Renal cortex interstitium (tissue), 11 donors: ENCODE results near the gene MAST1. TPM values are rescaled to one million over a fixed set of nuclear protein-coding genes. Genes with fewer than 3 reads are reported as not detected.

Experiments
- DNase-seq, 11 donors: peaks; one replicate each; pipeline ENCODE4 v3.0.0-alpha.2; 2013; ENCODE audit warnings: low read depth in 9 of 11, low spot score in 4 of 11; ENCODE audit errors: extremely low read depth in 1 of 11
- polyA plus RNA-seq, 3 donors: library from polyadenylated mRNA; unstranded; fragments of 120-200 nt; gene quantifications; one replicate each; pipeline ENCODE4 v1.2.1, GENCODE V29; 2013; ENCODE audit not compliant: insufficient read length in 3 of 3

The MAST1 gene
- polyA plus RNA-seq, 3 donors, result 1.0 to 1.3 (median 1.1) TPM

- no peak for DNase-seq
Measured at GRCh38 chr19:12918253-12918652, 79.9 kb downstream of the MAST1 start.

GRCh38 chr19:12921047-12921446, 82.7 kb downstream of the MAST1 start:
- DNase-seq, result no peak

GRCh38 chr19:12922959-12923358, 84.6 kb downstream of the MAST1 start:
- DNase-seq, result no peak

Other genes with a start within 250 kb of the MAST1 start
- gene ZNF490, start 227.7 kb upstream of the MAST1 start, polyA plus RNA-seq, result 1 to 10 TPM; 4.3 to 5.0 (median 4.4) TPM
- 10 to 100 TPM; 20.0 to 26.8 (median 26.7) TPM for gene ZNF791, start 227.6 kb upstream of the MAST1 start, polyA plus RNA-seq
- gene MAN2B1, start 171.8 kb upstream of the MAST1 start, polyA plus RNA-seq, result 10 to 100 TPM; 28.6 to 38.1 (median 31.5) TPM
- 10 to 100 TPM; 13.7 to 26.0 (median 17.8) TPM for gene WDR83, start 171.7 kb upstream of the MAST1 start, polyA plus RNA-seq
- 100 to 1,000 TPM in 1 of 3 donors, 10 to 100 TPM in 2; 68.5 to 103 (median 83.0) TPM for gene DHPS, start 156.6 kb upstream of the MAST1 start, polyA plus RNA-seq
- gene GNG14, start 150.5 kb upstream of the MAST1 start, polyA plus RNA-seq, result under 1 TPM in 2 of 3 donors, not detected in 1; 0.45 to 0.55 TPM
- gene FBXW9, start 141.9 kb upstream of the MAST1 start, polyA plus RNA-seq, result 10 to 100 TPM; 12.2 to 17.0 (median 15.1) TPM
- gene TNPO2, start 114.6 kb upstream of the MAST1 start, polyA plus RNA-seq, result 10 to 100 TPM; 66.7 to 81.9 (median 79.3) TPM
- 100 to 1,000 TPM; 150 to 204 (median 184) TPM for gene TRIR, start 103.8 kb upstream of the MAST1 start, polyA plus RNA-seq
- gene GET3, start 101.0 kb upstream of the MAST1 start, polyA plus RNA-seq, result 10 to 100 TPM; 76.6 to 94.6 (median 82.7) TPM
- gene BEST2, start 86.7 kb upstream of the MAST1 start, polyA plus RNA-seq, result under 1 TPM; 0.08 to 0.13 (median 0.09) TPM
- gene HOOK2, start 63.0 kb upstream of the MAST1 start, polyA plus RNA-seq, result 10 to 100 TPM; 43.8 to 89.3 (median 56.4) TPM
- gene JUNB, start 47.0 kb upstream of the MAST1 start, polyA plus RNA-seq, result 10 to 100 TPM; 32.8 to 50.1 (median 44.2) TPM
- gene PRDX2, start 36.7 kb upstream of the MAST1 start, polyA plus RNA-seq, result 100 to 1,000 TPM; 283 to 360 (median 327) TPM
- gene THSD8, start 36.4 kb upstream of the MAST1 start, polyA plus RNA-seq, result 1 to 10 TPM; 4.7 to 9.0 (median 6.7) TPM
- 10 to 100 TPM; 29.4 to 44.1 (median 34.0) TPM for gene RNASEH2A, start 31.9 kb upstream of the MAST1 start, polyA plus RNA-seq
- gene RTBDN, start 3.9 kb upstream of the MAST1 start, polyA plus RNA-seq, result under 1 TPM in 1 of 3 donors, not detected in 2; 0.14 TPM
- gene DNASE2, start 42.9 kb downstream of the MAST1 start, polyA plus RNA-seq, result 10 to 100 TPM; 10.2 to 12.6 (median 11.7) TPM
- gene KLF1, start 48.7 kb downstream of the MAST1 start, polyA plus RNA-seq, result under 1 TPM; 0.27 to 0.59 (median 0.32) TPM
- gene GCDH, start 52.6 kb downstream of the MAST1 start, polyA plus RNA-seq, result 10 to 100 TPM; 31.9 to 38.3 (median 33.4) TPM
- 1 to 10 TPM; 3.0 to 4.5 (median 3.1) TPM for gene SYCE2, start 80.8 kb downstream of the MAST1 start, polyA plus RNA-seq
- 10 to 100 TPM; 41.2 to 58.6 (median 52.8) TPM for gene FARSA, start 95.2 kb downstream of the MAST1 start, polyA plus RNA-seq
- 100 to 1,000 TPM; 842 to 975 (median 894) TPM for gene CALR, start 100.1 kb downstream of the MAST1 start, polyA plus RNA-seq
- 10 to 100 TPM; 63.4 to 87.5 (median 85.0) TPM for gene RAD23A, start 107.3 kb downstream of the MAST1 start, polyA plus RNA-seq
- gene GADD45GIP1, start 118.7 kb downstream of the MAST1 start, polyA plus RNA-seq, result 10 to 100 TPM; 27.4 to 45.9 (median 40.6) TPM
- under 1 TPM in 2 of 3 donors, not detected in 1; 0.07 to 0.18 TPM for gene DAND5, start 131.1 kb downstream of the MAST1 start, polyA plus RNA-seq
- 10 to 100 TPM; 12.0 to 21.6 (median 21.3) TPM for gene NFIX, start 157.0 kb downstream of the MAST1 start, polyA plus RNA-seq